ENCODE data around the gene PCSK9. TPM values are rescaled to one million over a fixed set of nuclear protein-coding genes. Genes with fewer than 3 reads are reported as not detected.

Gene PCSK9
- total and polyA plus RNA-seq, 2 of the 13 experiments (the other 11 are each of a cell fraction or from before 2014, with no cell fraction given) = 33.3 to 80.5 TPM

DNA sequence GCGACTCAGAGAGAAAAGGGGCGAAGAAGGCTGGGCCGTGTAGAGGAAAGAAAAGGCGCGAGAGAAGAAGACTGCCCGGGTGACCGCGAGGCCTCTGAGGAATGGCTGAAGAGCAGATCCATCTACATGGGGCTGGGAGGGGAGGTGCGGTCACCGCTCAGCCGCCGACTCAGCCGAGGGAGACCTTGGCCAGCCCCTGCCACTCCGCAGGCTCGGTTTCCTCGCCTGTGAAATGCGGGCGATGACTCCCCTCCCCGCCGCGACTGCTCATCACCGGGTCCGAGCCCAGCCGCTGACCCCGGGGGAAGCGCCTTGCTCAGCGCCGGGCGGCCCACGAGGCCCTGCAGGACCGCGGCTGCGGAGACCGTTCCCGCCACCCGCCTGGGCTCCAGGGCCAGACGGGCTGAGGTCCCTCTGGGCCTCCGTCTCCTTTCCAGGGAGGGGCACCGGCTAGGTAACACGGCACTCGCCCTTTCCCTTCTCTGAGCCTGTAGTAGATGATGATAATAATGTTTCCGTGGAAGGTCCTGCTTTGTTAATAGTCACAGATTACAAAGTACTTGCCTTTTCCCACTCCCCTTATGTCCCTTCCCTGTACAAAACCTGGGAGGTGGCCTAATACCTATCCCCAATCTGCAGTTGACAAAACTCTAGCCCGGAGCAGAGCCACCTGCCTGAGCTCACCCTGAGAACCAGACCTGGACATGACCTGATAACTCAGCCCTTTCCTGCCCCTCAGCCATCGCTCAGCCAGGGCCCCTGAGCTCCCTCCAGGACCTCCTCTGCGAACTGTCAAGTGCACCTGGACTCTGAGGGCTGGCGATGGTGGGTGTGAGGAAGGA is 42.3 kb upstream of the PCSK9 start:
- DNase-seq (ENCODE audit: low spot score) (no peak), FAIRE-seq (no peak), ATAC-seq (no peak)
- no peak overlapping the region for H2AFZ ChIP-seq (ENCODE audit: low read length)
- no peaks in the 10 kb centered on the region for H3K9me3 ChIP-seq (ENCODE audit: low read length)
- H3K4me3 ChIP-seq (replicated peaks in 1 of 3; ENCODE audit: insufficient read depth in 1 of 3, low read depth in 2 of 3, low read length in 3 of 3) = no peak overlapping the region
- no peaks in the 10 kb centered on the region for H3K79me2 ChIP-seq (ENCODE audit: insufficient read depth, low read length)
- no peaks in the 10 kb centered on the region for H4K20me1 ChIP-seq (ENCODE audit: insufficient read depth, low read length)
- H3K27ac ChIP-seq (ENCODE audit: extremely low read length, insufficient read depth, low read length) = no peak overlapping the region
- no peaks in the 10 kb centered on the region for H3K36me3 ChIP-seq (replicated peaks in 1 of 2; ENCODE audit: control insufficient read depth in 1 of 2, insufficient read depth in 2 of 2, low read length in 2 of 2)
- in situ Hi-C loops (cut with HindIII; ENCODE audit: extremely low pct_ligation_motif_present, low pct_unique_long_range_greater_than_20kb) = loop anchor here (5.0 to 10.0 kb wide), 2 partner anchors 45 to 182 kb away; no protein-coding TSS in a partner anchor
- peaks cover 15% of the 10 kb centered on the region for H3K4me1 ChIP-seq (ENCODE audit: insufficient read depth, low read length)
- H3K9ac ChIP-seq (ENCODE audit: insufficient read depth, low read depth, low read length) = no peak overlapping the region
- H3K4me2 ChIP-seq (ENCODE audit: low read depth, low read length) = no peak overlapping the region
- ChIA-PET CTCF (ENCODE audit: low intra/inter-chr PET ratio, low total read pairs) (interaction anchor here (1.2 to 3.9 kb wide), 3 partner anchors 24 to 51 kb away, joined by 5 to 22 read pairs (median 19); no protein-coding TSS in a partner anchor), POLR2A (no interaction called here)
- peaks cover 0 to 44% of the 10 kb centered on the region in 2 experiments; a peak in 4 of 5 replicates for H3K27me3 ChIP-seq (ENCODE audit: control insufficient read depth in 1 of 2, insufficient read depth in 2 of 2, low read length in 2 of 2)
- BruUV-seq (replicated peaks) = no TSS peak
- intact Hi-C loops (cut with micrococcal nuclease; ENCODE audit: unreplicated experiment) = loop anchor here (1.0 kb wide), 1 partner anchor 47 kb away; no protein-coding TSS in a partner anchor
- WGBS (ENCODE audit: low lambda C conversion rate) = 44% methylated on average over 13 of the region's 46 CpGs
- TF ChIP-seq ZSCAN31 (CRISPR knock-in tag; IDR thresholded peaks at IDR 0.05; ENCODE audit: low read depth) = no peak
- TF ChIP-seq, protein P1, sequence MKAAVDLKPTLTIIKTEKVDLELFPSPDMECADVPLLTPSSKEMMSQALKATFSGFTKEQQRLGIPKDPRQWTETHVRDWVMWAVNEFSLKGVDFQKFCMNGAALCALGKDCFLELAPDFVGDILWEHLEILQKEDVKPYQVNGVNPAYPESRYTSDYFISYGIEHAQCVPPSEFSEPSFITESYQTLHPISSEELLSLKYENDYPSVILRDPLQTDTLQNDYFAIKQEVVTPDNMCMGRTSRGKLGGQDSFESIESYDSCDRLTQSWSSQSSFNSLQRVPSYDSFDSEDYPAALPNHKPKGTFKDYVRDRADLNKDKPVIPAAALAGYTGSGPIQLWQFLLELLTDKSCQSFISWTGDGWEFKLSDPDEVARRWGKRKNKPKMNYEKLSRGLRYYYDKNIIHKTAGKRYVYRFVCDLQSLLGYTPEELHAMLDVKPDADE (CRISPR knock-in tag; IDR thresholded peaks at IDR 0.05) = no peak
- no peak for TF ChIP-seq ASH2L (IDR thresholded peaks at IDR 0.05; ENCODE audit: insufficient read length, low read depth, low read length)
- no peak for TF ChIP-seq ZNF383 (CRISPR knock-in tag; IDR thresholded peaks at IDR 0.05; ENCODE audit: borderline replicate concordance)
- TF ChIP-seq ZNF550 (CRISPR knock-in tag; IDR thresholded peaks at IDR 0.05; ENCODE audit: borderline replicate concordance) = no peak
- no peak for TF ChIP-seq ZBTB4 (CRISPR knock-in tag; IDR thresholded peaks at IDR 0.05; ENCODE audit: borderline replicate concordance)
- no peak for TF ChIP-seq EHMT2 (IDR thresholded peaks at IDR 0.05; ENCODE audit: borderline replicate concordance, low read depth, low read length)
- TF ChIP-seq HNRNPL (IDR thresholded peaks at IDR 0.05; ENCODE audit: low read depth, low read length) = no peak
- TF ChIP-seq, protein P2, sequence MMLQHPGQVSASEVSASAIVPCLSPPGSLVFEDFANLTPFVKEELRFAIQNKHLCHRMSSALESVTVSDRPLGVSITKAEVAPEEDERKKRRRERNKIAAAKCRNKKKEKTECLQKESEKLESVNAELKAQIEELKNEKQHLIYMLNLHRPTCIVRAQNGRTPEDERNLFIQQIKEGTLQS (CRISPR knock-in tag; IDR thresholded peaks at IDR 0.05) = no peak
